Measurements from ENCODE around the gene TMED1. TPM values are rescaled to one million over a fixed set of nuclear protein-coding genes. Genes with fewer than 3 reads are reported as not detected.

The TMED1 gene
- total and polyA plus RNA-seq, 12 donors = 12.5 to 103 (median 48.6) TPM

DNA sequence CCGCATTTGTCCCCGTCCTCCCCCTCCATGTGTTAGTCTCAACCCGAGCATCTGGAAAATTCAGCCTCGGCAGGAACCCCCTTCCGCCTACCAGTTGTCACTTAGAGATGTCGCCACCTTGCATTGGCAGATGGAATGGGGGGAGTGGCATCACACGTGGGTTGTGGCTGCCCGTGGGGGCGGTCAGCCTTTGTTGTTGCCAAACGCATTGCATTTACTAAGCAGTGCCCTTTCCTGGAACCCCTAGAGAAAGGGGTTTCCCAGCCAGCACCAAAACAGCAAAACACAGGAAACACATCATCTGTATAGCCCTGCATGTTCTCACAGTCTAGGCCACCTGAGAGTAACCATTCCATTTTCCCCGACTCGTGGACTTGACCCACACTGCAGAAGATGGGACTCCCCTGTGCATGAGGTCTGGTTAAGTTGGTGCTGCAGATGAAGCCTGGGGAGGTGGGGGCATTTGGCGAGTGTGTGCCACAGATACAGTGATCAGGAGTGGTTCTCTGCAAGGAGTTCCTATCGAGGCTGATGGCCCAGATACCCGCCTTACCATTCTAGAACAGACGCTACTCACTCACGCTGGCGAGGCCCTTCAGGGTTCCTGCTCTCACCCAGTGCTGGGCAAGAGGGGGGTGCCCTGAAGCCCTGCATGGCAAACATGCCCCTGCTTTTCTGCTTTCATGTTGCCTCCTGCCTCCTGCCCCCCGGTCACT, 38.3 kb downstream of the TMED1 start:
- Histone ChIP-seq H3K27ac (no peak overlapping the region), H3K9me3 (replicated peaks in 1 of 3) (no peaks in the 10 kb centered on the region), H3K4me1 (replicated peaks in 1 of 2) (peaks cover 0 to 5% of the 10 kb centered on the region in 2 donors), H3K27me3 (no peaks in the 10 kb centered on the region), H3K4me3 (no peak overlapping the region), H3K36me3 (replicated peaks in 1 of 2) (peaks cover 0 to 94% of the 10 kb centered on the region in 2 donors)
- intact Hi-C loops (cut with DNase I) = no loop called here
- 66 to 83% (median 75%) methylated on average over 13 to 19 of the region's 19 CpGs for WGBS, 4 donors
- DNase-seq = no peak
- TF ChIP-seq POLR2A (IDR thresholded peaks at IDR 0.05) = no peak
- TF ChIP-seq, protein P1, sequence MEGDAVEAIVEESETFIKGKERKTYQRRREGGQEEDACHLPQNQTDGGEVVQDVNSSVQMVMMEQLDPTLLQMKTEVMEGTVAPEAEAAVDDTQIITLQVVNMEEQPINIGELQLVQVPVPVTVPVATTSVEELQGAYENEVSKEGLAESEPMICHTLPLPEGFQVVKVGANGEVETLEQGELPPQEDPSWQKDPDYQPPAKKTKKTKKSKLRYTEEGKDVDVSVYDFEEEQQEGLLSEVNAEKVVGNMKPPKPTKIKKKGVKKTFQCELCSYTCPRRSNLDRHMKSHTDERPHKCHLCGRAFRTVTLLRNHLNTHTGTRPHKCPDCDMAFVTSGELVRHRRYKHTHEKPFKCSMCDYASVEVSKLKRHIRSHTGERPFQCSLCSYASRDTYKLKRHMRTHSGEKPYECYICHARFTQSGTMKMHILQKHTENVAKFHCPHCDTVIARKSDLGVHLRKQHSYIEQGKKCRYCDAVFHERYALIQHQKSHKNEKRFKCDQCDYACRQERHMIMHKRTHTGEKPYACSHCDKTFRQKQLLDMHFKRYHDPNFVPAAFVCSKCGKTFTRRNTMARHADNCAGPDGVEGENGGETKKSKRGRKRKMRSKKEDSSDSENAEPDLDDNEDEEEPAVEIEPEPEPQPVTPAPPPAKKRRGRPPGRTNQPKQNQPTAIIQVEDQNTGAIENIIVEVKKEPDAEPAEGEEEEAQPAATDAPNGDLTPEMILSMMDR (IDR thresholded peaks at IDR 0.05) = no peak

DNA sequence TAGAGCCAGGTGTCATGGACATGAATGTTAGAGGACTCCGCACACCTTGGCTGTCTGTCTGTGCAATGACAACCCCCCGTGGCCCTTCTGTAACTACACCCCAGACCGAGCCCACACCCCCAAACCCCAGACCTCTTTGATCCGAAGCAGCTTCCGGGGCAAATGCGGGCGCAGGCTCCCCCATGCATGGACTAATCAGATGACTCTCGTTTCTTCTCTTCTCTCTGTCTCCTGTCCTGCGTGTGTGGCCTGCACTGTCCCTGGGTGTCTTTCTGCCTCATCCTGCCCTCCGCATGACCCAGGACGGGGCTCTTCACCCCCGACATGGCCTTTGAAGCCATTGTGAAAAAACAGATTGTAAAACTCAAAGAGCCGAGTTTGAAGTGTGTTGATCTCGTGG, 38.9 kb downstream of the TMED1 start:
- peaks cover 0 to 94% of the 10 kb centered on the region in 2 donors for H3K36me3 ChIP-seq (replicated peaks in 1 of 2)

DNA sequence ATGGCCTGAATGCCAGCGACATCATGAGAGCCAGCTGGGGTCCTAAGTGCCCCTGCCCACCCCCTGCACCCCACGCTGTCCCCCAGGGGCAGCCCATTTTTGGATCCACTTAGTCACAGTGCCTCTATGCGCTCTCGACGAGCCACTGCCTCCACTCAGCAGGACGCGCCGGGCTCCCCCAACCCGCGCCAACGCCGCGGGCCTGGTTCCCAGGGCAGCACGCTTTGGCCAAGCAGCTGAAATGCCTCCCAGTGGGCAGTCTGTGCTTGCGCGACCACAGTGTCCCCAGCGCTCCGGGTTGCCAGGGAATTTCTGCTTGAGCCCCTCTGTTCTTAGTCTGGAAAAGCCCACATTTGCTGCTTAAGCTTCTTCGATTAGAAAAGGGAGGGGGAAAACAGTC, 39.4 kb downstream of the TMED1 start:
- DNase-seq = no peak
- Histone ChIP-seq H3K4me3 (no peak overlapping the region), H3K36me3 (replicated peaks in 1 of 2) (peaks cover 0 to 92% of the 10 kb centered on the region in 2 donors), H3K4me1 (replicated peaks in 1 of 2) (peaks cover 0 to 5% of the 10 kb centered on the region in 2 donors), H3K9me3 (replicated peaks in 1 of 3) (no peaks in the 10 kb centered on the region), H3K27me3 (no peaks in the 10 kb centered on the region), H3K27ac (no peak overlapping the region)
- TF ChIP-seq, protein P1 (IDR thresholded peaks at IDR 0.05) = no peak
- TF ChIP-seq POLR2A (IDR thresholded peaks at IDR 0.05) = no peak
- 91 to 95% (median 93%) methylated on average over 17 to 19 of the region's 19 CpGs for WGBS, 4 donors
- intact Hi-C loops (cut with DNase I) = no loop called here

More for the DNA sequence above, 38.9 kb downstream of the TMED1 start:
- TF ChIP-seq, protein P1 (IDR thresholded peaks at IDR 0.05) = no peak
- no peak for TF ChIP-seq POLR2A (IDR thresholded peaks at IDR 0.05)
- Histone ChIP-seq H3K27ac (no peak overlapping the region), H3K4me1 (replicated peaks in 1 of 2) (peaks cover 0 to 5% of the 10 kb centered on the region in 2 donors), H3K27me3 (no peaks in the 10 kb centered on the region), H3K9me3 (replicated peaks in 1 of 3) (no peaks in the 10 kb centered on the region), H3K4me3 (no peak overlapping the region)
- 86 to 91% (median 88%) methylated on average over 13 to 14 of the region's 14 CpGs for WGBS, 4 donors
- intact Hi-C loops (cut with DNase I) = no loop called here
- no peak for DNase-seq

DNA sequence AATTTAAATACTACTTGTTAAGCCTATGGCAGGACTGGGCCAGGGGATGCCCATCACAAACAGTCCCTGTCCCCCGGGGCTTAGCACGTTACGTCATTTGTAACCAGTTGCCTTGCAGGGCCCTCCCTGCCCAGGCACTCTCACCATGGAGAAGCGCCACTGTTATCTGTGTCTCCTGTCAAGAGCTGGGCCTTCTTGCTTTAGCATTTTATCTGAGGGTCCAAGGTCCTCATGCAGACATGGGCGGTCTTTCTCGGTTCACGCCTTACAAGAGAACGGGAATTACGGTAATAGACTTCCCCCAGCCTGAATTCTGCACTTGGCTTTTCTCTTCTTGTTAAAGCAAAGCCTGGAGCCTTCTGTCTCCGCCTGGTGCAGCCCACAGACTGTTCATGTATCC, 46.1 kb downstream of the TMED1 start:
- WGBS, 4 donors = 88 to 93% (median 92%) methylated on average over 10 of the region's 10 CpGs
- H3K4me3 ChIP-seq = no peak overlapping the region
- TF ChIP-seq POLR2A (IDR thresholded peaks at IDR 0.05) = no peak
- TF ChIP-seq, protein P1 (IDR thresholded peaks at IDR 0.05) = no peak
- H3K4me1 ChIP-seq (replicated peaks in 1 of 2) = no peaks in the 10 kb centered on the region
- H3K27me3 ChIP-seq = no peaks in the 10 kb centered on the region
- DNase-seq = no peak
- no peaks in the 10 kb centered on the region for H3K9me3 ChIP-seq (replicated peaks in 1 of 3)
- intact Hi-C loops (cut with DNase I) = no loop called here
- no peak overlapping the region for H3K27ac ChIP-seq
- H3K36me3 ChIP-seq (replicated peaks in 1 of 2) = peaks cover 0 to 93% of the 10 kb centered on the region in 2 donors

Data from adrenal gland (tissue), 12 donors.